A549 (cell line): ENCODE data around the gene MARCHF10. TPM values are rescaled to one million over a fixed set of nuclear protein-coding genes. Genes with fewer than 3 reads are reported as not detected.

Experiments
- ATAC-seq, 2 experiments: fragments of 200-7000 bp in 1 of 2; fragments of >200 bp in 1 of 2; cut with Nextera tagmentation in 1 of 2; cut with Tn5 transposase in 1 of 2; 3 replicates each; pipeline versions ENCODE4 v1.8.0 to v1.9.1; 2018 to 2020; ENCODE audit warnings: mild to moderate bottlenecking in 1 of 2, moderate library complexity in 1 of 2
- CTCF ChIA-PET: fragments of 300-600 bp; sonication (Branson Sonifier 250); formaldehyde crosslinking; extraction: SDS; loops from one replicate; lab custom pipeline; 2021; ENCODE audit warnings: antibody characterized with exemption, inconsistent platforms; lab: Yijun Ruan, JAX
- POLR2A ChIA-PET: fragments of 350-600 bp; formaldehyde crosslinking; extraction: SDS; loops from one replicate; lab custom pipeline; 2021; ENCODE audit warnings: antibody characterized with exemption, inconsistent platforms; lab: Yijun Ruan, JAX
- DNase-seq, 2 experiments: peaks; one replicate each; pipeline versions ENCODE4 v3.0.0 to v3.0.0-alpha.2; 2011 to 2016; ENCODE audit warnings: low read depth in 1 of 2, low spot score in 1 of 2
- FAIRE-seq: peaks from 2 replicates; lab custom pipeline; 2011; peaks lifted over from hg19 to GRCh38; lab: Jason Lieb, UNC
- H3K27ac ChIP-seq, 2 experiments: fragments of >200 bp; sonication (Bioruptor Twin); formaldehyde crosslinking; 3 replicates each; pipeline ENCODE4 v1.5.1; 2016 to 2017
- H3K4me1 ChIP-seq: fragments of >200 bp; sonication (Bioruptor Twin); formaldehyde crosslinking; 3 replicates; pipeline ENCODE4 v1.6.1; 2016
- H3K4me2 ChIP-seq: fragments of >200 bp; sonication (Bioruptor Twin); formaldehyde crosslinking; 3 replicates; pipeline ENCODE4 v1.6.1; 2016
- H3K4me3 ChIP-seq: fragments of >200 bp; sonication (Bioruptor Twin); formaldehyde crosslinking; 3 replicates; pipeline ENCODE4 v1.5.1; 2016
- H3K9me3 ChIP-seq: fragments of >200 bp; sonication (Bioruptor Twin); formaldehyde crosslinking; 3 replicates; pipeline ENCODE4 v1.6.1; 2016
- CBX8 ChIP-seq: fragments of 200-600 bp; sonication (generic); IDR thresholded peaks from 2 replicates; pipeline ENCODE4 v1.6.1; 2016
- CEBPB ChIP-seq, 2 experiments: fragments of >200 bp in 1 of 2; sonication (Bioruptor Twin) in 1 of 2; formaldehyde crosslinking in 1 of 2; IDR thresholded peaks; 2 replicates each; pipeline ENCODE4 v1.6.1; 2012 to 2016
- CHD2 ChIP-seq: fragments of 150-350 bp; IDR thresholded peaks from 2 replicates; pipeline ENCODE4 v1.6.1; 2014; ENCODE audit warnings: low read length; ENCODE audit not compliant: partially characterized antibody
- CHD4 ChIP-seq: fragments of 200-600 bp; sonication (generic); IDR thresholded peaks from 2 replicates; pipeline ENCODE4 v1.6.1; 2016; ENCODE audit warnings: antibody characterized with exemption, mild to moderate bottlenecking, borderline replicate concordance
- CTCF ChIP-seq: fragments of >200 bp; sonication (Bioruptor Twin); formaldehyde crosslinking; IDR thresholded peaks from 3 replicates; pipeline ENCODE4 v1.5.1; 2016
- GATA3 ChIP-seq: IDR thresholded peaks from 2 replicates; pipeline ENCODE4 v1.6.1; 2012; ENCODE audit warnings: borderline replicate concordance
- HDAC2 ChIP-seq: fragments of 200-600 bp; sonication (generic); IDR thresholded peaks from 2 replicates; pipeline ENCODE4 v1.6.1; 2016
- HOXB13 ChIP-seq: fragments of 250-450 bp; sonication (Bioruptor Pico); IDR thresholded peaks from 2 replicates; pipeline ENCODE4 v1.5.0; 2020; ENCODE audit warnings: low read depth, mild to moderate bottlenecking, moderate library complexity
- JUN ChIP-seq, 2 experiments: fragments of >200 bp; sonication (Bioruptor Twin); formaldehyde crosslinking; IDR thresholded peaks; 2 replicates in 1 of 2; 3 replicates in 1 of 2; pipeline ENCODE4 v1.6.1; 2016 to 2017
- JUNB ChIP-seq: fragments of >200 bp; sonication (Bioruptor Twin); formaldehyde crosslinking; IDR thresholded peaks from 2 replicates; pipeline ENCODE4 v1.6.1; 2016
- KDM1A ChIP-seq: fragments of 200-600 bp; sonication (generic); IDR thresholded peaks from 2 replicates; pipeline ENCODE4 v1.6.1; 2016; ENCODE audit warnings: low read depth, mild to moderate bottlenecking
- MAX ChIP-seq: IDR thresholded peaks from 2 replicates; pipeline ENCODE4 v1.6.1; 2012
- MYC ChIP-seq: IDR thresholded peaks from 2 replicates; pipeline ENCODE4 v1.6.1; 2012; ENCODE audit warnings: mild to moderate bottlenecking, inconsistent platforms, low read length, improper control_type of control experiment, borderline replicate concordance
- NPAS2 ChIP-seq: fragments of 250-450 bp; sonication (Bioruptor Pico); IDR thresholded peaks from 2 replicates; pipeline ENCODE4 v1.8.0; 2022; ENCODE audit warnings: mild to moderate bottlenecking, moderate library complexity, borderline replicate concordance
- PBX3 ChIP-seq: IDR thresholded peaks from 2 replicates; pipeline ENCODE4 v1.6.1; 2012
- PHF8 ChIP-seq: fragments of 200-600 bp; sonication (generic); IDR thresholded peaks from 2 replicates; pipeline ENCODE4 v1.6.1; 2016; ENCODE audit warnings: low read depth, mild to moderate bottlenecking, antibody characterized with exemption, moderate library complexity, borderline replicate concordance
- POLR2A ChIP-seq: IDR thresholded peaks from 2 replicates; pipeline ENCODE4 v1.6.1; 2012; ENCODE audit warnings: mild to moderate bottlenecking, low read length
- POLR2AphosphoS2 ChIP-seq: conservative IDR thresholded peaks from 2 replicates; pipeline ENCODE4 v1.6.1; 2012; ENCODE audit warnings: low read length, improper control_type of control experiment, inconsistent platforms
- RCOR1 ChIP-seq: fragments of 150-350 bp; IDR thresholded peaks from 2 replicates; pipeline ENCODE4 v1.6.1; 2014; ENCODE audit warnings: antibody characterized with exemption, low read length, low read depth
- RFX5 ChIP-seq: fragments of 450-650 bp; IDR thresholded peaks from 2 replicates; pipeline ENCODE4 v1.7.1; 2014; ENCODE audit warnings: antibody characterized with exemption, mild to moderate bottlenecking, moderate library complexity
- RNF2 ChIP-seq: fragments of 200-600 bp; sonication (generic); IDR thresholded peaks from 2 replicates; pipeline ENCODE4 v1.6.1; 2016; ENCODE audit warnings: low read depth, mild to moderate bottlenecking, antibody characterized with exemption, moderate library complexity, borderline replicate concordance
- SMC3 ChIP-seq: fragments of >200 bp; sonication (Bioruptor Twin); formaldehyde crosslinking; IDR thresholded peaks from 3 replicates; pipeline ENCODE4 v1.6.1; 2018; ENCODE audit warnings: inconsistent platforms
- USF2 ChIP-seq: fragments of 450-650 bp; IDR thresholded peaks from 2 replicates; pipeline ENCODE4 v1.6.1; 2014; ENCODE audit warnings: antibody characterized with exemption
- ZC3H11A ChIP-seq: fragments of 450-650 bp; IDR thresholded peaks from 2 replicates; pipeline ENCODE4 v1.6.1; 2014; ENCODE audit warnings: antibody characterized with exemption, mild to moderate bottlenecking
- WGBS: methylation state at CpG from one replicate; pipeline ENCODE4 v1.1.6; 2017; ENCODE audit errors: missing lambda C conversion rate; 5-methylcytosine and 5-hydroxymethylcytosine counted together
- polyA plus RNA-seq, 4 experiments: library from polyadenylated mRNA; depleted of rRNA in 3 of 4; stranded (reverse); fragments of >200 nt; fragmentation: RNase III in 1 of 4; extraction: RNeasy Plus Mini Kit Qiagen cat#74134 plus additional on column Dnase treatment in 1 of 4; gene quantifications; 2 replicates in 3 of 4; 3 replicates in 1 of 4; pipeline ENCODE4 v1.2.3, GENCODE V29; 2011 to 2017
- TF ChIP-seq, protein P1 (sequence below): fragments of >200 bp; sonication (Bioruptor Twin); formaldehyde crosslinking; IDR thresholded peaks from 3 replicates; pipeline ENCODE4 v1.6.1; 2016

MARCHF10 gene
- polyA plus RNA-seq, 2 of the 4 experiments (the other 2 are of a cell fraction), result 0.43 to 0.57 TPM

- Histone ChIP-seq H3K4me3 (peak overlapping the region; percentile 70; the same call in 2 of the 3 replicates), H3K27ac (peak overlapping the region; percentile 96 to 97), H3K4me2 (peak overlapping the region; percentile 95), H3K9me3 (peaks cover 19% of the 10 kb centered on the region), H3K4me1 (peaks cover 21% of the 10 kb centered on the region)
- TF ChIP-seq CHD2 (no peak), CHD4 (no peak), SMC3 (no peak), KDM1A (no peak)
- TF ChIP-seq, protein P1, sequence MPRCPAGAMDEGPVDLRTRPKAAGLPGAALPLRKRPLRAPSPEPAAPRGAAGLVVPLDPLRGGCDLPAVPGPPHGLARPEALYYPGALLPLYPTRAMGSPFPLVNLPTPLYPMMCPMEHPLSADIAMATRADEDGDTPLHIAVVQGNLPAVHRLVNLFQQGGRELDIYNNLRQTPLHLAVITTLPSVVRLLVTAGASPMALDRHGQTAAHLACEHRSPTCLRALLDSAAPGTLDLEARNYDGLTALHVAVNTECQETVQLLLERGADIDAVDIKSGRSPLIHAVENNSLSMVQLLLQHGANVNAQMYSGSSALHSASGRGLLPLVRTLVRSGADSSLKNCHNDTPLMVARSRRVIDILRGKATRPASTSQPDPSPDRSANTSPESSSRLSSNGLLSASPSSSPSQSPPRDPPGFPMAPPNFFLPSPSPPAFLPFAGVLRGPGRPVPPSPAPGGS, result 0 out of 3 replicates have a peak, but pooled peaks have one; percentile 3
- ChIA-PET CTCF (interaction anchor here (0.8 to 6.3 kb wide), 10 partner anchors 9 to 568 kb away, joined by 3 to 39 read pairs (median 4); no protein-coding TSS in a partner anchor), POLR2A (interaction anchor here (0.7 to 1.4 kb wide), 5 partner anchors 17 to 261 kb away, joined by 3 to 8 read pairs (median 4); partner anchors contain the start of genes MARCHF10 and TANC2)
- DNase-seq (no peak), FAIRE-seq (no peak), ATAC-seq (no peak)
- 91% methylated on average over 11 of the region's 11 CpGs for WGBS
These were observed 102.8 kb downstream of the MARCHF10 start for GRCh38 chr17:62705156-62705777.

GRCh38 chr17:62704381-62704971 lies 103.6 kb downstream of the MARCHF10 start:
- DNase-seq (peak; percentile 38 to 57), FAIRE-seq (no peak), ATAC-seq (peak; percentile 20 to 34; a peak in 4 of 6 replicates)
- Histone ChIP-seq H3K4me2 (peak overlapping the region; percentile 95), H3K4me1 (peaks cover 21% of the 10 kb centered on the region), H3K4me3 (peak overlapping the region; percentile 70), H3K9me3 (peaks cover 18% of the 10 kb centered on the region), H3K27ac (peak overlapping the region; percentile 96 to 97)
- ChIA-PET POLR2A (interaction anchor here (0.7 to 1.4 kb wide), 5 partner anchors 18 to 261 kb away, joined by 3 to 8 read pairs (median 4); partner anchors contain the start of genes MARCHF10 and TANC2), CTCF (interaction anchor here (0.6 to 6.3 kb wide), 15 partner anchors 8 to 299 kb away, joined by 3 to 39 read pairs (median 4); no protein-coding TSS in a partner anchor)
- WGBS, result 23% methylated on average over 20 of the region's 31 CpGs
- TF ChIP-seq PHF8 (peak; percentile 66; the same call in 1 of the 2 replicates), MYC (no peak), JUN (IDR thresholded peaks at IDR 0.05) (peak in 1 of 2 experiments; percentile 66; a peak in 3 of 5 replicates), MAX (peak; percentile 39; the same call in 1 of the 2 replicates)

DNA sequence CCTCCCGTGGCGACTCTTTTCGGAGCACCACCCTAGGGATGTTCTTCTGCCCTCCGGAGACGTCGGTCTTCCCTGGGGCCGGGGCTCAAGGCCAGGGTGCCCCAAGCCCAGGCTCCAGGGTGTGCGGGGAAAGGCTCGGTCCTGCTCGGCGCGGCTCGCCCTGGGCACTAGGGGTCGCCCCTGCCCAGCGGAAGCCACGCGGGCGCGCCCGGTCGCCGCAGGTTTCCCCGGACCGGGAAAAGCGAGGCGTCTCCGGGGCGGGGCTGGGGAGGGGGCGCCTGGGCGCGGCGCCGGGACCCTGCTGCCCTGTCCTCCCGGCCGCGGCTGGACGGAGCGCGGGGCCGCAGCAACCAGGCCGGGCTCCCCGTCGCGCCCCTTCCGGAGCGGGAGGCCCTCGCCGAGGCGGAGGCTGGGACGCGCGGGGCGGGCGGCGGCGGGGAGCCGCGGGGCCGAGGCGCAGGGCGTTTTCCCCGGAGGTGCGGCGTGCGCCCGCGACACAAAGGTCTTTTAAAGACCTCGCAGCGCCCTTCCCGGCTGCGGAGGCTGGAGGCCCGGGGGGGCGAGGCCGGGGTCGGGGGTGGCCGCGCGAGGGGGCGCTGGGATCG lies 104.2 kb downstream of the MARCHF10 start:
- Histone ChIP-seq H3K4me3 (peak overlapping the region; percentile 70), H3K9me3 (peaks cover 13% of the 10 kb centered on the region), H3K4me1 (peaks cover 21% of the 10 kb centered on the region), H3K4me2 (peak overlapping the region; percentile 95), H3K27ac (peak overlapping the region; percentile 96 to 97)
- ChIA-PET CTCF (interaction anchor here (0.8 to 6.3 kb wide), 27 partner anchors 8 to 703 kb away, joined by 3 to 39 read pairs (median 4); no protein-coding TSS in a partner anchor), POLR2A (interaction anchor here (1.0 to 1.4 kb wide), 2 partner anchors 262 to 263 kb away, joined by 4 read pairs; partner anchors contain the start of gene TANC2)
- DNase-seq (peak; percentile 64 to 74), FAIRE-seq (no peak), ATAC-seq (peak; percentile 86 to 93)
- under 1% methylated on average over 29 of the region's 80 CpGs for WGBS
- TF ChIP-seq NPAS2 (CRISPR knock-in tag) (no peak), JUNB (no peak), RNF2 (no peak), GATA3 (no peak), RCOR1 (no peak), HOXB13 (CRISPR knock-in tag) (no peak), CTCF (peak; percentile 99), HDAC2 (no peak), POLR2A (no peak), CBX8 (no peak), ZC3H11A (no peak), SMC3 (peak; percentile 99), PBX3 (no peak), RFX5 (no peak), USF2 (no peak), CEBPB (IDR thresholded peaks at IDR 0.05) (no peak), POLR2AphosphoS2 (no peak)
